Liver (tissue), 9 donors: ENCODE results near the gene GFPT2. TPM values are rescaled to one million over a fixed set of nuclear protein-coding genes. Genes with fewer than 3 reads are reported as not detected.

ENCODE experiments used
- DNase-seq: peaks from one replicate; pipeline ENCODE4 v3.0.0-alpha.2; 2017; ENCODE audit warnings: low spot score
- H3K27ac ChIP-seq, 2 donors: one replicate each; pipeline ENCODE4 v1.7.0; 2013; ENCODE audit warnings: inconsistent platforms in 2 of 2, low read length in 2 of 2, control low read depth in 1 of 2, low read depth in 1 of 2, mild to moderate bottlenecking in 1 of 2
- H3K27me3 ChIP-seq, 4 donors: one replicate each; pipeline versions ENCODE4 v1.6.1 to v1.7.0; 2013; ENCODE audit warnings: low read length in 3 of 4, inconsistent platforms in 1 of 4, mild to moderate bottlenecking in 1 of 4, moderate library complexity in 1 of 4; ENCODE audit not compliant: control insufficient read depth in 4 of 4, insufficient read depth in 4 of 4
- H3K36me3 ChIP-seq, 4 donors: one replicate each; pipeline versions ENCODE4 v1.6.1 to v1.7.0; 2013; ENCODE audit warnings: low read length in 3 of 4, mild to moderate bottlenecking in 3 of 4, low read depth in 1 of 4, moderate library complexity in 1 of 4; ENCODE audit not compliant: control insufficient read depth in 4 of 4, insufficient read depth in 3 of 4
- H3K4me1 ChIP-seq, 4 donors: one replicate each; pipeline versions ENCODE4 v1.6.1 to v1.7.0; 2013; ENCODE audit warnings: low read length in 3 of 4, mild to moderate bottlenecking in 3 of 4, moderate library complexity in 1 of 4; ENCODE audit not compliant: control insufficient read depth in 4 of 4, insufficient read depth in 4 of 4
- H3K4me3 ChIP-seq, 3 donors: one replicate each; pipeline versions ENCODE4 v1.6.1 to v1.7.0; 2013; ENCODE audit warnings: low read length in 3 of 3, control low read depth in 1 of 3, low read depth in 1 of 3, mild to moderate bottlenecking in 1 of 3
- H3K9ac ChIP-seq, 2 donors: one replicate each; pipeline ENCODE4 v1.7.0; 2013; ENCODE audit warnings: low read length in 2 of 2, mild to moderate bottlenecking in 2 of 2, moderate library complexity in 2 of 2, control low read depth in 1 of 2, low read depth in 1 of 2
- H3K9me3 ChIP-seq, 4 donors: one replicate each; pipeline versions ENCODE4 v1.6.1 to v1.7.0; 2013; ENCODE audit warnings: low read length in 3 of 4; ENCODE audit not compliant: control insufficient read depth in 4 of 4
- CTCF ChIP-seq: fragments of 150-350 bp; IDR thresholded peaks from 2 replicates; pipeline ENCODE4 v1.5.1; 2017; ENCODE audit warnings: improper control_type of control experiment, low read depth, low read length; ENCODE audit not compliant: missing input control
- EGR1 ChIP-seq, 2 donors: IDR thresholded peaks; 2 replicates each; pipeline ENCODE4 v1.6.1; 2016 to 2018; ENCODE audit warnings: antibody characterized with exemption in 2 of 2, low read depth in 2 of 2
- FOXA1 ChIP-seq: IDR thresholded peaks from 2 replicates; pipeline ENCODE4 v1.6.1; 2016; ENCODE audit warnings: antibody characterized with exemption
- FOXA2 ChIP-seq: IDR thresholded peaks from 2 replicates; pipeline ENCODE4 v1.6.1; 2016; ENCODE audit warnings: antibody characterized with exemption
- GABPA ChIP-seq, 2 donors: IDR thresholded peaks in 1 of 2; conservative IDR thresholded peaks in 1 of 2; 2 replicates each; pipeline ENCODE4 v1.6.1; 2016; ENCODE audit warnings: antibody characterized with exemption in 2 of 2, mild to moderate bottlenecking in 1 of 2, moderate library complexity in 1 of 2
- HNF4A ChIP-seq, 2 donors: conservative IDR thresholded peaks; 2 replicates each; pipeline ENCODE4 v1.6.1; 2016; ENCODE audit warnings: antibody characterized with exemption in 2 of 2, mild to moderate bottlenecking in 2 of 2
- HNF4G ChIP-seq: IDR thresholded peaks from 2 replicates; pipeline ENCODE4 v1.6.1; 2016; ENCODE audit warnings: antibody characterized with exemption
- JUND ChIP-seq, 2 donors: IDR thresholded peaks; 2 replicates each; pipeline ENCODE4 v1.6.1; 2016; ENCODE audit warnings: antibody characterized with exemption in 2 of 2
- MAX ChIP-seq: IDR thresholded peaks from 2 replicates; pipeline ENCODE4 v1.6.1; 2016; ENCODE audit warnings: antibody characterized with exemption
- NR2F2 ChIP-seq: IDR thresholded peaks from 2 replicates; pipeline ENCODE4 v1.6.1; 2016; ENCODE audit warnings: antibody characterized with exemption
- RAD21 ChIP-seq, 2 donors: IDR thresholded peaks; 2 replicates each; pipeline ENCODE4 v1.6.1; 2016; ENCODE audit warnings: antibody characterized with exemption in 2 of 2, mild to moderate bottlenecking in 2 of 2
- REST ChIP-seq: IDR thresholded peaks from 2 replicates; pipeline ENCODE4 v1.6.1; 2016; ENCODE audit warnings: antibody characterized with exemption, mild to moderate bottlenecking
- RXRA ChIP-seq, 2 donors: IDR thresholded peaks; 2 replicates each; pipeline ENCODE4 v1.6.1; 2017 to 2018; ENCODE audit warnings: antibody characterized with exemption in 2 of 2, mild to moderate bottlenecking in 1 of 2
- SP1 ChIP-seq: IDR thresholded peaks from 2 replicates; pipeline ENCODE4 v1.6.1; 2018; ENCODE audit warnings: antibody characterized with exemption, mild to moderate bottlenecking
- TAF1 ChIP-seq: conservative IDR thresholded peaks from 2 replicates; pipeline ENCODE4 v1.6.1; 2016; ENCODE audit warnings: antibody characterized with exemption, mild to moderate bottlenecking
- YY1 ChIP-seq: IDR thresholded peaks from 2 replicates; pipeline ENCODE4 v1.6.1; 2016; ENCODE audit warnings: antibody characterized with exemption, mild to moderate bottlenecking
- WGBS: extraction: QIAGEN DNeasy Blood & Tissue Kit; methylation state at CpG from one replicate; pipeline ENCODE4 v1.1.7; 2013; 5-methylcytosine and 5-hydroxymethylcytosine counted together
- polyA plus RNA-seq, 2 donors: library from polyadenylated mRNA; stranded (reverse) in 1 of 2; unstranded in 1 of 2; fragments of 200-250 nt in 1 of 2; fragments of >200 nt in 1 of 2; fragmentation: Nextera tagmentation in 1 of 2; extraction: Ambion mirVana in 1 of 2; gene quantifications; one replicate each; pipeline versions ENCODE4 v1.2.1 to v1.2.3, GENCODE V29; 2013 to 2015
- total RNA-seq, 2 donors: library from RNA; depleted of rRNA; stranded (reverse); fragments of >200 nt; gene quantifications; one replicate each; pipeline ENCODE4 v1.2.3, GENCODE V29; 2014
- donor health status: healthy.
- donor health status: healthy.
- donor health status: healthy.
- donor health status: healthy.
- donor health status: healthy.

Gene GFPT2
- total and polyA plus RNA-seq, 4 donors, result 0.32 to 1.8 (median 0.54) TPM

- Histone ChIP-seq H3K9ac (no peak overlapping the region), H3K27me3 (peaks cover 0 to 2% (median 0%) of the 10 kb centered on the region in 4 donors), H3K36me3 (no peaks in the 10 kb centered on the region), H3K4me3 (no peak overlapping the region), H3K27ac (no peak overlapping the region), H3K9me3 (no peaks in the 10 kb centered on the region), H3K4me1 (no peaks in the 10 kb centered on the region)
- no peak for DNase-seq
- WGBS, result 88% methylated on average over 4 of the region's 4 CpGs
- TF ChIP-seq NR2F2 (no peak), EGR1 (IDR thresholded peaks at IDR 0.05; ENCODE audit: low read depth in 2 of 2) (no peak), GABPA (IDR thresholded peaks at IDR 0.05 in 1 of 2, conservative IDR thresholded peaks at IDR 0.05 in 1 of 2) (no peak), CTCF (no peak), SP1 (no peak), REST (no peak)
Measured at GRCh38 chr5:180333661-180334060, 19.5 kb downstream of the GFPT2 start.

- Histone ChIP-seq H3K4me3 (no peak overlapping the region), H3K27me3 (peaks cover 0 to 2% (median 0%) of the 10 kb centered on the region in 4 donors), H3K9ac (no peak overlapping the region), H3K9me3 (no peaks in the 10 kb centered on the region), H3K36me3 (no peaks in the 10 kb centered on the region), H3K27ac (no peak overlapping the region), H3K4me1 (no peaks in the 10 kb centered on the region)
- WGBS, result 87% methylated on average over 3 of the region's 3 CpGs
- DNase-seq, result no peak
- TF ChIP-seq TAF1, result no peak
- TF ChIP-seq HNF4A (conservative IDR thresholded peaks at IDR 0.05), result no peak
- TF ChIP-seq RXRA (IDR thresholded peaks at IDR 0.05), result no peak
- TF ChIP-seq RAD21 (IDR thresholded peaks at IDR 0.05), result no peak
- no peak for TF ChIP-seq FOXA2
- no peak for TF ChIP-seq HNF4G
- TF ChIP-seq GABPA (IDR thresholded peaks at IDR 0.05 in 1 of 2, conservative IDR thresholded peaks at IDR 0.05 in 1 of 2), result no peak
- TF ChIP-seq REST, result no peak
- no peak for TF ChIP-seq YY1
- no peak for TF ChIP-seq JUND (IDR thresholded peaks at IDR 0.05)
- TF ChIP-seq SP1, result no peak
- no peak for TF ChIP-seq FOXA1
- TF ChIP-seq MAX, result no peak
- no peak for TF ChIP-seq CTCF
- no peak for TF ChIP-seq EGR1 (IDR thresholded peaks at IDR 0.05; ENCODE audit: low read depth in 2 of 2)
Measured at GRCh38 chr5:180332861-180333260, 20.3 kb downstream of the GFPT2 start.
